GM10847 (cell line): ENCODE results near the gene MVB12B.

Source experiments
- POLR2A ChIP-seq: IDR thresholded peaks from 2 replicates; pipeline ENCODE4 v1.6.1; 2011; ENCODE audit not compliant: insufficient read length; ENCODE audit errors: extremely low read depth

Gene MVB12B

GRCh38 chr9:126489581-126490213, 163.1 kb downstream of the MVB12B start:
- TF ChIP-seq POLR2A = no peak

- no peak for TF ChIP-seq POLR2A
These were observed 163.6 kb downstream of the MVB12B start for GRCh38 chr9:126490214-126490631.

- no peak for TF ChIP-seq POLR2A
These were observed 164.4 kb downstream of the MVB12B start for GRCh38 chr9:126490871-126491567.

- TF ChIP-seq POLR2A = no peak
These were observed 164.9 kb downstream of the MVB12B start for GRCh38 chr9:126491568-126491879.

GRCh38 chr9:126491949-126492348, 165.3 kb downstream of the MVB12B start:
- TF ChIP-seq POLR2A = no peak

- no peak for TF ChIP-seq POLR2A
These were observed 167.6 kb downstream of the MVB12B start for GRCh38 chr9:126494264-126494663.

- TF ChIP-seq POLR2A = no peak
These were observed 168.1 kb downstream of the MVB12B start for GRCh38 chr9:126494746-126495145.

GRCh38 chr9:126495411-126496180, 169.0 kb downstream of the MVB12B start:
- no peak for TF ChIP-seq POLR2A

GRCh38 chr9:126496181-126496576, 169.6 kb downstream of the MVB12B start:
- no peak for TF ChIP-seq POLR2A

GRCh38 chr9:126496781-126497659, 170.4 kb downstream of the MVB12B start:
- no peak for TF ChIP-seq POLR2A

- no peak for TF ChIP-seq POLR2A
These were observed 171.1 kb downstream of the MVB12B start for GRCh38 chr9:126497660-126498275.

GRCh38 chr9:126498331-126498730, 171.7 kb downstream of the MVB12B start:
- TF ChIP-seq POLR2A = no peak

- no peak for TF ChIP-seq POLR2A
These were observed 172.6 kb downstream of the MVB12B start for GRCh38 chr9:126499005-126499910.
